K562 (cell line): ENCODE results near the gene ERBB3. TPM values are rescaled to one million over a fixed set of nuclear protein-coding genes. Genes with fewer than 3 reads are reported as not detected.

Experiments used
- BACH1 ChIP-seq: fragments of 200-800 bp; sonication (Bioruptor generic); IDR thresholded peaks from 2 replicates; pipeline ENCODE4 v1.6.1; 2016; ENCODE audit warnings: missing genetic modification characterization, missing compliant biosample characterization
- BRD9 ChIP-seq: fragments of 450-650 bp; IDR thresholded peaks from 2 replicates; pipeline ENCODE4 v1.6.1; 2018; ENCODE audit warnings: low read depth; ENCODE audit not compliant: partially characterized antibody
- CHD1 ChIP-seq: fragments of 200-600 bp; sonication (generic); IDR thresholded peaks from one replicate; pipeline ENCODE4 v1.6.1; 2012; ENCODE audit warnings: mild to moderate bottlenecking, moderate library complexity, low read length, inconsistent platforms
- NBN ChIP-seq: fragments of 450-650 bp; IDR thresholded peaks from 2 replicates; pipeline ENCODE4 v1.6.1; 2016; ENCODE audit warnings: low read depth, mild to moderate bottlenecking
- RB1 ChIP-seq: fragments of 450-650 bp; IDR thresholded peaks from 2 replicates; pipeline ENCODE4 v1.6.1; 2017; ENCODE audit warnings: low read depth, mild to moderate bottlenecking
- RBM15 ChIP-seq: fragments of 200-400 bp; formaldehyde crosslinking; IDR thresholded peaks from 2 replicates; pipeline ENCODE4 v1.6.1; 2018; ENCODE audit warnings: mild to moderate bottlenecking, low read length, moderate library complexity; ENCODE audit not compliant: insufficient read depth
- SMARCE1 ChIP-seq: fragments of 450-650 bp; IDR thresholded peaks from 2 replicates; pipeline ENCODE4 v1.7.1; 2016; ENCODE audit warnings: mild to moderate bottlenecking
- ZC3H8 ChIP-seq: fragments of 450-650 bp; IDR thresholded peaks from 2 replicates; pipeline ENCODE4 v1.6.1; 2017
- ZNF589 ChIP-seq: fragments of 200-800 bp; sonication (Bioruptor generic); IDR thresholded peaks from 2 replicates; pipeline ENCODE4 v1.6.1; 2016; ENCODE audit warnings: low read depth, missing genetic modification characterization, missing compliant biosample characterization
- ZNF764 ChIP-seq: fragments of 250-450 bp; sonication (Bioruptor Pico); IDR thresholded peaks from 2 replicates; pipeline ENCODE4 v1.4.0; 2020; ENCODE audit warnings: low read depth, mild to moderate bottlenecking, moderate library complexity
- polyA plus RNA-seq, 8 experiments: library from polyadenylated mRNA; depleted of rRNA in 4 of 8; stranded (reverse) in 5 of 8; unstranded in 3 of 8; fragments of >200 nt; fragmentation: Nextera tagmentation in 2 of 8; fragmentation: Illumina TruSeq in 1 of 8; extraction: Ambion mirVana in 2 of 8; extraction: Trizol in 1 of 8; gene quantifications; 2 replicates each; pipeline versions ENCODE4 v1.2.1 to v1.2.3, GENCODE V29; 2011 to 2014; ENCODE audit warnings: inconsistent platforms in 1 of 8, missing spikeins in 1 of 8
- total RNA-seq, 7 experiments: library from RNA; depleted of rRNA in 6 of 7; stranded (reverse); fragments of >200 nt in 6 of 7; fragmentation: Illumina TruSeq in 2 of 7; extraction: Trizol in 2 of 7; gene quantifications; 2 replicates each; pipeline versions ENCODE4 v1.2.1 to v1.2.3, GENCODE V29; 2011 to 2021; ENCODE audit warnings: low replicate concordance in 1 of 7
- TF ChIP-seq, protein P1 (sequence below), 2 experiments: fragments of 450-650 bp in 1 of 2; sonication (generic) in 1 of 2; formaldehyde crosslinking in 1 of 2; IDR thresholded peaks; 2 replicates each; pipeline versions ENCODE4 v1.7.1 to v1.9.0; 2016 to 2022; ENCODE audit warnings: inconsistent platforms in 1 of 2, mild to moderate bottlenecking in 1 of 2, missing genetic modification reagents in 1 of 2
- TF ChIP-seq, protein P2 (sequence below): fragments of 450-650 bp; formaldehyde crosslinking; IDR thresholded peaks from 2 replicates; pipeline ENCODE4 v1.4.0; 2020; ENCODE audit warnings: mild to moderate bottlenecking, moderate library complexity

The ERBB3 gene
- total and polyA plus RNA-seq, 9 of the 15 experiments (the other 6 are each of a cell fraction or from before 2014, with no cell fraction given): 1.5 to 5.4 (median 3.8) TPM

DNA sequence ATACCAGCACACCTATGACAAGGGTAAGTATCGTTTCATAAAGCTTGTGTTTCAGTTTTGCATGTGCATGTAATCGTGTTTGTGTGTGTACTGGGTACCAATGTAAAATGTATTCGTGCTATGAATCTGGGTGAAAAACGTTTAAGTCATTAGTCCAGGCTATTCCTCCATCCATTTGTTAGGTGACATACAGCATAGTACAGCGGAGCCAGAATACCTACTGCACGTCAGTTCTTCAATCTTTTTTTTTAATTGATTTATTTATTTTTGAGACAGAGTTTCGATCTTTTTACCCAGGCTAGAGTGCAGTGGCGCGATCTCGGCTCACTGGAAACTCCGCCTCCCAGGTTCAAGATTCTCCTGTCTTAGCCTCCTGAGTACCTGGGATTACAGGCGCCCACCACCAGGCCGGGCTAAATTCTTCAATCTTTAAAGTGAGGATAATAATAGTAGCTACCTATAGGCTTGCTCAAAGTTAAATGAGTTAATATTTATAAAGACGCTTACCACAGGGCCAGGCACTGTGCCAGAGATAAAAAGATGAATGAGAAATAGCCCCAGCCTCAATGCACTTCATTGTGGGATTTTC lies 38.9 kb upstream of the ERBB3 start (continued):
- TF ChIP-seq, protein P1, sequence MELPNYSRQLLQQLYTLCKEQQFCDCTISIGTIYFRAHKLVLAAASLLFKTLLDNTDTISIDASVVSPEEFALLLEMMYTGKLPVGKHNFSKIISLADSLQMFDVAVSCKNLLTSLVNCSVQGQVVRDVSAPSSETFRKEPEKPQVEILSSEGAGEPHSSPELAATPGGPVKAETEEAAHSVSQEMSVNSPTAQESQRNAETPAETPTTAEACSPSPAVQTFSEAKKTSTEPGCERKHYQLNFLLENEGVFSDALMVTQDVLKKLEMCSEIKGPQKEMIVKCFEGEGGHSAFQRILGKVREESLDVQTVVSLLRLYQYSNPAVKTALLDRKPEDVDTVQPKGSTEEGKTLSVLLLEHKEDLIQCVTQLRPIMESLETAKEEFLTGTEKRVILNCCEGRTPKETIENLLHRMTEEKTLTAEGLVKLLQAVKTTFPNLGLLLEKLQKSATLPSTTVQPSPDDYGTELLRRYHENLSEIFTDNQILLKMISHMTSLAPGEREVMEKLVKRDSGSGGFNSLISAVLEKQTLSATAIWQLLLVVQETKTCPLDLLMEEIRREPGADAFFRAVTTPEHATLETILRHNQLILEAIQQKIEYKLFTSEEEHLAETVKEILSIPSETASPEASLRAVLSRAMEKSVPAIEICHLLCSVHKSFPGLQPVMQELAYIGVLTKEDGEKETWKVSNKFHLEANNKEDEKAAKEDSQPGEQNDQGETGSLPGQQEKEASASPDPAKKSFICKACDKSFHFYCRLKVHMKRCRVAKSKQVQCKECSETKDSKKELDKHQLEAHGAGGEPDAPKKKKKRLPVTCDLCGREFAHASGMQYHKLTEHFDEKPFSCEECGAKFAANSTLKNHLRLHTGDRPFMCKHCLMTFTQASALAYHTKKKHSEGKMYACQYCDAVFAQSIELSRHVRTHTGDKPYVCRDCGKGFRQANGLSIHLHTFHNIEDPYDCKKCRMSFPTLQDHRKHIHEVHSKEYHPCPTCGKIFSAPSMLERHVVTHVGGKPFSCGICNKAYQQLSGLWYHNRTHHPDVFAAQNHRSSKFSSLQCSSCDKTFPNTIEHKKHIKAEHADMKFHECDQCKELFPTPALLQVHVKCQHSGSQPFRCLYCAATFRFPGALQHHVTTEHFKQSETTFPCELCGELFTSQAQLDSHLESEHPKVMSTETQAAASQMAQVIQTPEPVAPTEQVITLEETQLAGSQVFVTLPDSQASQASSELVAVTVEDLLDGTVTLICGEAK (IDR thresholded peaks at IDR 0.05): 0 out of 2 replicates have a peak, but pooled peaks have one; percentile 29
- TF ChIP-seq, protein P1 (CRISPR knock-in tag; IDR thresholded peaks at IDR 0.05): no peak
- TF ChIP-seq NBN (peak; percentile 7; the same call in 1 of the 2 replicates), RBM15 (no peak), ZC3H8 (no peak), ZNF764 (no peak), CHD1 (peak; percentile 41), BACH1 (0 out of 2 replicates have a peak, but pooled peaks have one; percentile 16), SMARCE1 (peak; percentile 9; the same call in 1 of the 2 replicates), RB1 (no peak), ZNF589 (CRISPR knock-in tag) (peak; percentile 2; the same call in 1 of the 2 replicates), BRD9 (peak; percentile 22)
- TF ChIP-seq, protein P2, sequence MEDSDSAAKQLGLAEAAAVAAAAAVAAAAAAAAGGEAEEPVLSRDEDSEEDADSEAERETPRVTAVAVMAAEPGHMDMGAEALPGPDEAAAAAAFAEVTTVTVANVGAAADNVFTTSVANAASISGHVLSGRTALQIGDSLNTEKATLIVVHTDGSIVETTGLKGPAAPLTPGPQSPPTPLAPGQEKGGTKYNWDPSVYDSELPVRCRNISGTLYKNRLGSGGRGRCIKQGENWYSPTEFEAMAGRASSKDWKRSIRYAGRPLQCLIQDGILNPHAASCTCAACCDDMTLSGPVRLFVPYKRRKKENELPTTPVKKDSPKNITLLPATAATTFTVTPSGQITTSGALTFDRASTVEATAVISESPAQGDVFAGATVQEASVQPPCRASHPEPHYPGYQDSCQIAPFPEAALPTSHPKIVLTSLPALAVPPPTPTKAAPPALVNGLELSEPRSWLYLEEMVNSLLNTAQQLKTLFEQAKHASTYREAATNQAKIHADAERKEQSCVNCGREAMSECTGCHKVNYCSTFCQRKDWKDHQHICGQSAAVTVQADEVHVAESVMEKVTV (CRISPR knock-in tag): 0 out of 2 replicates have a peak, but pooled peaks have one; percentile 20
- TF ChIP-seq, all 486 proteins: peak for 13
